KG1 (cell line): ENCODE measurements around the gene MYPN.
"Not testable (repeated sequence)": the region's sequence is repeated elsewhere in the genome, so short reads cannot be mapped to it uniquely, and the experiment has no call there.

Experiments used
- DNase-seq: peaks from one replicate; lab custom pipeline; 2025; lab: John Stamatoyannopoulos, UW

MYPN gene

DNA sequence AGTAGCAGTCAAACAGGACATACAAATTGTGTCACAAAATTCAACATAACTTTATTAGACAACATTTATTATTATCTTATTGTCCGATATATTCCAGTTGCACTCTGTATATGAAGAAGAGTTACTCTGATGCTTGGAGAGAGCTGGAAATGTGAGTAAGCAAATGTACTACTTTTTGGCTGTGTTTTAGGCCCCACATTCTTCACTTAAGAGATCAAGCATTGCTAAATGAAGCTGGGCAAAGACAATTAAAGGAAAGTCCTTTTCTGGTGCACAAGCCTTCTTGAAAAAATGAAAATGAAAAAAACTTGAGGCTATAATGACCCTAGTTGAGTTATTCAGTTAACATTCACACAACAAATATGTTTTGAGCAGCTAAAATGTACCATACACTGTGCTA lies 26.1 kb downstream of the MYPN start:
- no peak for DNase-seq

DNA sequence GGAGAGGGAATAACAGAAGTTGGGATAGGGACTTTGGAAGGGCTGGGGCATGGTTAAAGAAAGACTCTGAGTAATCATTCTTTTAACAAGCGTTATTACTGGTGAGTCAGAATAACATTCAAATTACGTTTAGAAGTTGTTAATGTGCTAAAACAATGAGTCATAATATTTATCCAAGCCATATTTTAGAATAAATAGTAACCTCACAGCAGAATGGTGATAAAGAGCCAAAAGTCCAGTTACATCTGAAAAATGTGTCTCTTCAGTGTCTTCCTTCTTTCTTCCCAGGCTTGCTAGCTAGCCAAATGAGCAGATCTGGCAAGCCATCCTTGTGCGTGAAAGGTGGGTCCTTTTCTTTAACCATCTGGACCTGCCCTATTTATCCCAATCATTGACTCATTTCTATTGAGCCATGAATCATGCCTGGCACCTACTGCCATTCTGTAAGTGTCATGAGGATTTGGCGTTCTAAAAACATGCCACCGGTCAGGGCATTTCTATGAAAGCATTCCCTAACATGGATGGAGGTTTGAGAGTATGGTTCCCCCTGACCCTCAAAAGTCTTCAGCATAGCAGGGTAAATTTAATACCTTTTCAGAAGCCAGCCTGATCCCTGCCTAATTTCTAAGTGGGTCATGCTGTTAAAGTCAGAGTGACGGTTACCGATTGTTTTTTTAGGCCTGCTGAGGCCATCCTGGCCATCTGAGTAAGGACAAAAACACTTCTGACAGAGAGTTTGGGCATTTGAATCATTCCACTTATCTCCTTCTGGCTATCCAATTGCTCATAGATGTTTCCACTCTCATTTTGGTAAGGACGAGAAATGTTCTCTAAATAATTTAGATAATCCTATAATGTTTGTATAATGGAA lies 26.9 kb downstream of the MYPN start:
- DNase-seq: no peak

GRCh38 chr10:68137171-68137570 lies 27.9 kb downstream of the MYPN start:
- DNase-seq: no peak

GRCh38 chr10:68138526-68138925 lies 29.2 kb downstream of the MYPN start:
- no peak for DNase-seq

DNA sequence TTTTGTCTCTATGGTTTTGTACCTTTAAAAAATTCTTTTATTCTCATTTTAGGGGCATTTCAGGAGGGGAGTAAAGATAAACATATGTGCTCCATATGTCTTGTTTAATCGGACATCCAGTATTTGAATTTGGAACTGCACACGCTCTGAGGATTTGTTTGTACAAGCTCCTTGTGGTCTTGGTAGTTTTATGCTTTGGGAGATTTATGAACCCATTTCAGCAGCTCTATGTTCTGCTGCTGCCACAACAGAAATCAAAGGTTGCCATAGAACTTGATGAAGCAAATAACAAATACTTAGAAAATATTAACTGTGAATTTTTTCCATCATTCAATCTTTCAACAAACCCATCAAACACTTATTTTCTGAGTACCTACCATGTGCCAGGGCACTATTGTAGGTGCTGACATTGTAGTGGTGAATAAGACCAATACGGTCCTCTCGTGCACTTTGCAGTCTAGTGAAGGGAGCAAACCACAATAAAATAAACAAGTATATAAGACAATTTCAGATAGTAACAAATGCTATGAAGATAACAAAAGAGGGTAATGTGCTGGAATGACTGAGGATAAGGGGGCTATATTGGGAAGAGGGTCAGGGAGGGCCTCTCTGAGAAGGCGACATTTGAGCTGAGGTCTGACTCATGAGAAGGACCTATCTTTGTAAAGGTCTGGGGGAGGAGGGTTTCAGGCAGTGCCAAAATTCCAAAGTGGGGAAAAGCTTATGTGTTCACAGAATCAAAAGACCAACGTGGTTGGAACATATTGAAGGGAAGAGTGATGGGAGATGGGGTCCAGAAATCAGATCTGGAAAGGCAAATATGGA lies 30.4 kb downstream of the MYPN start:
- DNase-seq: no peak

GRCh38 chr10:68142761-68143160 lies 33.5 kb downstream of the MYPN start:
- no peak for DNase-seq

DNA sequence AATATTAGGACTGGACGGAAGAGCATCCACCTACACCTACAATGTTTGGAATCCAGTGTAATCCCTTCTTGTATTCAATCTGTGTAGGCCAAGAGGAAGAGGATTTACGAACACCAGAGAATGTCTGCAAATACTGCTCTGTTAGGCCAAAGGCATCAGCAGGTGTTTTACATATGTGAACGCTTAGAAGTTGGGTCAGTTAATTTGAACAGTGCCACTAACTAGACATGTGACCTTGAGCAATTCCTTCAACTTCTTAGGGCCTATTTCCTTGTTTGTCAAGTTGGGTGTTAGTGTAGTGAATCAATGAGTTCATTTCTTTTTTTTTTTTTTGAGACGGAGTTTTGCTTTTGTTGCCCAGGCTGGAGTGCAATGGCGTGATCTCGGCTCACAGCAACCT lies 35.4 kb downstream of the MYPN start:
- no peak for DNase-seq

DNA sequence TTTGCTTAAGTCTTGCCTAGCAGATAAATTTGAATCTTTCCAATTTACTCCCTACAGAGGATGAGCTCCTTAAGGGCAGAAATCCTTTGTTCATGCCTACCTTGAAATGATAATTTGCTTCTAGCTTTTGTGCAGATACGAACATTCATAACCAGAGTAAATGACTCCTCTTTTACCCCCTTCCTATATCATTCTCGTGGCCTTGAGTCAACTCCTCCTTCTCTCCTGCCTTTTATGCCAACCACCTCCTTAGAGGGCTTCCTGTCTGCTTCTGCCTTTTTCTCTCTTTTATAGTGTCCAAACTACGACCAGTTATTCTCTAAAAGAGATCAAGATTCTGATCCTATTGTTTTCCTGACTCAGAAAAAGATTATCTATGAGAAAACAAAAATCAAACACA lies 36.4 kb downstream of the MYPN start:
- no peak for DNase-seq

DNA sequence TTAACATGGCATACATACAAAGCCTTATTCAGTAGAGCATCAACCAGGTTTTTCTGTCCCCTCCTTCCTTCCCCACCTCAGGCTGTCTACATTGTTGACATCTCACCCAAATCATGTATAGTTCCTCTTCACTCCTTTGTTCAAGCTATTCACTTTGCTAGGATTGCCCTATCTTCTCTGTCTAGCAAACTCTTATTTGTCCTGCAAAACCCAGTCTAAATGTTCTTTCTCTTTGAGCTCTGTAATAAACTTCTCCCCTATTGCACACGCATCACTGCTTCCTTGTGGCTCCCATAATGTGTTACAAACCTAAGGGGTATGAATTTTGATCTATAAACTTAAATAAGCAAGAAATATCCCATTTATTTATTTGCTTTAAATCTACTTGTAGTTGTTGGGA lies 36.8 kb downstream of the MYPN start:
- DNase-seq: no peak

DNA sequence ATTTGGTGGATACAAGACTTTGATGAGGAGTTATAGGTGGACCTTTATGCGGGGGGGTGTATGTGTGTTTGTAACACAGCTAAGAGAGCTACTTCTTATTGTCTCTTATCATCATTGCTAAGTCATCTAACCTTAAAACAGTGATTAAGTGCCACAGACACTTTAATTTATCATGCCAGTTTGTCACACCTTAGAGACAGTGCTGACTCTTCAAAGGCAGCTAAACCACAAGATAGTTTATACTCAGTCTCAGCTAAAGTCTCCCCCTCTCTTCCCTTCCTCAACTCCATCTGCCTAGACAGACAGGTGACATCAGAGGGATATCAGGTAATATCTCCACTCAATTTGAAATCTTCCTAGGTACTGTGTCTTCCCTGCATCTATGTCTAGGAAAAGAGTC lies 42.2 kb downstream of the MYPN start:
- DNase-seq: no peak

- no peak for DNase-seq
These were observed 44.4 kb downstream of the MYPN start for GRCh38 chr10:68153473-68154210.

DNA sequence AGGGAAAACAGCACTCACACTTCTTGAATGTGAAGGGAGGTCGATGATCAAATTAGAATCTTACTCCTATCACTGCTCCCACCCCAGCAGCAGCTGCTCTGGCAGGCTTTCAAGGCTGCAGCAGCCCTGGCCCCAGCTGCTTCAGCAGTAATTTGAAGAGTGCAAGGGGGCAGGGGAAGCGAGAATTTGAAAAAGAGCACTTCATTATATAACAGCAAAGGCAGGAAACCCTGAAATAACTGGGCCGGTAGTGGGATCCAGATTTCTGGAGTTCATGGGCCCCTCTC lies 44.9 kb downstream of the MYPN start:
- no peak for DNase-seq

DNA sequence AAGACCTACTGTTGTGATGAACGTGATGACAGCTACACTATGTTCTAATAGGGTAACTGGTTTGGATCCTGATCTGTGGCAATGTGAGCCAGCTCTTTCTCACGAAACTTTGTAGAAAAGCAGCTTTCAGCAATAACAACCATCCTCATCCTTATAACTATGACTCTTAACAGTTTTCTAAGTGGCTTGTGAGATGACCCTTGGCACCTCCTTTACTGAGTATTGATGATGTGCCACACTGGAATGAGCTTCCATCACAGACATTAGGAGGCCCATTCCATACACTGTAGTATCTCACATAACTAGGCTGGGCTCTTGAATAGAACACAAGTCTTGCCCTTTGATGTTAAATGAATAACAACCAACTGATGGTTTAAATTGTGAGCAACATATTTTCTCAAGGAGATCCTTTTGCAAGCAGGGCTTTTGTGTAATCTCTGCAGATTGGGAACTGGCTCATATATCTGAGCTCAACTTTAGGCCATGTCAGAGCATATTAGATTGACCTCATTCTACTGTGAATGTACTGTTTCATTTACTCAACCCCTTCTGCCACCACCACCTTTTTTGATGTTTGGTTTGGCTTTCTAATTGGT lies 46.4 kb downstream of the MYPN start:
- no peak for DNase-seq

- DNase-seq: peak; percentile 3
These were observed 47.3 kb downstream of the MYPN start for GRCh38 chr10:68156373-68157185.

DNA sequence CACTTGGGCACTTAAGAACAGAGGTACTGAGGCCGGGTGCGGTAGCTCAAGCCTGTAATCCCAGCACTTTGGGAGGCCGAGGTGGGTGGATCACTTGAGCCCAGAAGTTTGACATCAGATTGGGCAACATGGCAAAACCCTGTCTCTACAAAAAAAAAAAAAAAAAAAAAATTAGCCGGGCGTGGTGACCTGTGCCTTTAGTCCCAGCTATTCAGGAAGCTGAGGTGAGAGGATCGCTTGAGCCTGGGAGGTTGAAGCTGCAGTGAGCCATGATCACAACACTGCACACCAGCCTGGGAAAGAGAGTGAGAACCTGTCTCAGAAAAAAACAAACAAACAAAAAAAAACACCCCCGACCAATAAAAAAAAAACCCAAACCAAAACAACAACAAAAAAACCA lies 48.2 kb downstream of the MYPN start:
- DNase-seq: not testable (repeated sequence)

DNA sequence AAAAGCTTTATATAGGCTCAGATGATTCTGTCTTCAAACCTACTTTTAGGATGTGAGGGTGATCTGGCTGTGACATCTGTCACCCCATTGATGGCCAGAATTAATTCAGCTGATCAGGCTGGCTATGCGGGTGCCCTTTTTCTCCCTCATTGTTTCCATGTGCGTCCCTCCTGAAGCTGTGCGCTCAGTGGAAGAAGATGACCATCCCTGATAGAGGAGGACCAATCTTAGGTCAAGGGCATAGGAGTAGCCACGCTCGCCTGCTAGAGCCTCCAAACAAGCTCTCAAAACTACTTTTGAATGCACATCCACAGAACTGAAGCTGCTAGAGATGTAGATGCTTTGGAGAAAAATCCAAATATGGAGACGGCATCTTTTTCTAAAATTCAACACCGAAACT lies 48.7 kb downstream of the MYPN start:
- DNase-seq: no peak

DNA sequence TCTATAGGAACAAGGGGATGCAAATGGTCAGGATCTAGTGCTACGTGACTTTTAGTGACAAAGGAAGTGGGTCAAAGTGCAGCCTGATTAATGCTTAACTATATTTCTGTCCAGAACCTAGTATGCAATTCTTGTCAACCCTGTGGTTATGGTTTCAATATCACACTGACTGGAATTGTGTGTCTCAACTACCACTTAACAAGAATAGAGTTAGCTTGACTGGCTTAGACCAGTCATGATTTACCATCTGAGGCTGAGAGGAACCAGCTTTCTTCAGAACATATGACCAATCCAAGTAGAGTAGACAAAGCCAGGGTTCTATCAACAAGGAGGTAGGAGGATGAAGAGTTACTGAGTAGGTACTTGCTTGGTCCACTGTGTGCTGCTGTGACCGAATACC lies 54.4 kb downstream of the MYPN start:
- no peak for DNase-seq

GRCh38 chr10:68165643-68166042 lies 56.4 kb downstream of the MYPN start:
- DNase-seq: no peak

GRCh38 chr10:68166871-68167585 lies 57.7 kb downstream of the MYPN start:
- DNase-seq: no peak

GRCh38 chr10:68167586-68168189 lies 58.4 kb downstream of the MYPN start:
- no peak for DNase-seq
